Natural killer cell (primary cell): Measurements from ENCODE around the gene FASTK. TPM values are rescaled to one million over a fixed set of nuclear protein-coding genes. Genes with fewer than 3 reads are reported as not detected.

ENCODE experiments used
- ATAC-seq, 3 donors: fragments of 150-1000 bp in 2 of 3; fragments of 200-7000 bp in 1 of 3; cut with Tn5 transposase; 1 replicate in 1 of 3; 2 replicates in 2 of 3; pipeline ENCODE4 v1.10.0; 2021; ENCODE audit warnings: mild to moderate bottlenecking in 2 of 3, moderate library complexity in 2 of 3
- DNase-seq, 2 donors: peaks; one replicate each; pipeline versions ENCODE4 v3.0.0 to v3.0.0-alpha.2; 2013 to 2021; ENCODE audit warnings: mixed read lengths in 1 of 2
- H3K27ac ChIP-seq: one replicate; pipeline ENCODE4 v1.5.1; 2013; ENCODE audit warnings: mild to moderate bottlenecking, low read length
- H3K27me3 ChIP-seq: one replicate; pipeline ENCODE4 v1.6.1; 2013; ENCODE audit warnings: low read length; ENCODE audit not compliant: control insufficient read depth, insufficient read depth
- H3K36me3 ChIP-seq: one replicate; pipeline ENCODE4 v1.6.1; 2013; ENCODE audit warnings: low read length; ENCODE audit not compliant: control insufficient read depth, insufficient read depth
- H3K4me1 ChIP-seq: one replicate; pipeline ENCODE4 v1.6.1; 2013; ENCODE audit warnings: low read length; ENCODE audit not compliant: control insufficient read depth, insufficient read depth
- H3K4me3 ChIP-seq: one replicate; pipeline ENCODE4 v1.5.1; 2013; ENCODE audit warnings: low read length
- H3K9me3 ChIP-seq: one replicate; pipeline ENCODE4 v1.6.1; 2013; ENCODE audit warnings: low read length; ENCODE audit not compliant: control insufficient read depth, insufficient read depth
- H3K27ac Mint-ChIP-seq, 2 donors: one replicate each; pipeline ENCODE4 v1.8.0; 2022; ENCODE audit warnings: mild to moderate bottlenecking in 2 of 2, mixed read lengths in 2 of 2, moderate library complexity in 1 of 2
- H3K27me3 Mint-ChIP-seq, 2 donors: one replicate each; pipeline ENCODE4 v1.8.0; 2022; ENCODE audit warnings: low read depth in 2 of 2, mixed read lengths in 2 of 2
- H3K36me3 Mint-ChIP-seq: one replicate; pipeline ENCODE4 v1.8.0; 2022; ENCODE audit warnings: mixed read lengths
- H3K4me1 Mint-ChIP-seq, 2 donors: one replicate each; pipeline ENCODE4 v1.8.0; 2022; ENCODE audit warnings: mixed read lengths in 2 of 2
- H3K4me3 Mint-ChIP-seq: one replicate; pipeline ENCODE4 v1.8.0; 2022; ENCODE audit warnings: mild to moderate bottlenecking, moderate library complexity, mixed read lengths
- H3K9me3 Mint-ChIP-seq, 2 donors: one replicate each; pipeline ENCODE4 v1.8.0; 2022; ENCODE audit warnings: mixed read lengths in 2 of 2
- WGBS: methylation state at CpG from one replicate; pipeline ENCODE4 v1.1.7; 2013; ENCODE audit warnings: missing lambda C conversion rate; ENCODE audit not compliant: insufficient coverage; 5-methylcytosine and 5-hydroxymethylcytosine counted together
- intact Hi-C: fragments of 100-400 bp; cut with micrococcal nuclease; formaldehyde crosslinking; loops from one replicate; pipeline ENCODE4 v1.14.2; 2022
- total RNA-seq, 4 donors: library from RNA; stranded (reverse); fragments of 120-200 nt in 1 of 4; gene quantifications; one replicate each; pipeline versions ENCODE4 v1.2.3 to v1.2.4, GENCODE V29; 2013 to 2022
- TF ChIP-seq, protein P1 (sequence below): fragments of 200-600 bp; IDR thresholded peaks from one replicate; pipeline ENCODE4 v1.8.0; 2022; ENCODE audit warnings: antibody characterized with exemption

FASTK gene
- total RNA-seq, 3 donors from 2014 or later (not counting 1 experiment from before 2014, with no cell fraction given): 72.8 to 89.4 (median 85.2) TPM

DNA sequence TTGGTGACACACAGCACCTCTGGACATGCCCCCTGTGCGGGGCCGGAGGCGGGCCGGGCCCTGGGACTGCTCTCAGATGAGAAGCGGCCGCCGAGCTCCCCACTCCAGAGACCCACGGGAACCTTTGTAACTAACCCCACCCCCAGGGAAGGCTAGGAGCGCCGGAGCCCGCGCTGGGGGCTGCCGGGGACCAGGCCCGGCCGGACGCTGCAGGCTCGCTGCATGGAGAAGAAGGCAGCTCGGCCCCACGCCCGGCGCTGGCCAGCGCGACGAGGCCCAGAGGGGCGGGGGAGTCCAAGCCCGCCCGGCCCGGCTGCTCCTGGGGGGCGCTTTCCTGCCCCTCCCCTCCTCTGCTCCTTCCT lies 42.2 kb upstream of the FASTK start:
- 97% methylated on average over 29 of the region's 29 CpGs for WGBS
- DNase-seq: no peak

DNA sequence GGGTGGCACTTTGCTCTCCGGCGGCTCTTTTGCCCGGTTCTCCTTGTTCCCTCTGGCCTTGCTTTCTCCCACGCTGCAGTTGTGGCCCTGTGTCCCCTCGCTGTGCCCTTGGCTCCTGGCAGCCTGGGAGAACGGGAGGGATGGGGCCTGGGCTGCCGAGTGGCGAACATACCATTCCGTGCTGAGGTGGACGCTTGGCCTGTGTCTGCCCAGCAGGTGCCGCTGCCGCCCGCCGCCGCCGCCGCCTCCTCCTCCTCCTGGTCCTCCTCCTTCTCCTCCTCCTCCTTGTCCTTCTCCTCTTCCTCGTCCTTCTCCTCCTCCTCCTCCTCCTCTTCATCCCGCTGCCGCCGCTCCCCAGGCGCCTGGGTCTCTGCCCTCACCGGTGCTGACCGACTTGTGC lies 41.7 kb upstream of the FASTK start:
- peaks cover 0 to 6% of the 10 kb centered on the region in 2 donors for H3K4me1 Mint-ChIP-seq
- H3K9me3 Mint-ChIP-seq: no peaks in the 10 kb centered on the region
- H3K36me3 Mint-ChIP-seq: no peaks in the 10 kb centered on the region
- no peak overlapping the region for H3K27ac Mint-ChIP-seq
- peaks cover 12% of the 10 kb centered on the region for H3K36me3 ChIP-seq
- ATAC-seq: no peak
- WGBS: 96% methylated on average over 24 of the region's 24 CpGs
- H3K27me3 ChIP-seq: no peaks in the 10 kb centered on the region
- DNase-seq: no peak
- no peaks in the 10 kb centered on the region for H3K9me3 ChIP-seq
- H3K4me3 Mint-ChIP-seq: no peak overlapping the region
- intact Hi-C loops: no loop called here
- H3K27ac ChIP-seq: no peak overlapping the region
- TF ChIP-seq, protein P1, sequence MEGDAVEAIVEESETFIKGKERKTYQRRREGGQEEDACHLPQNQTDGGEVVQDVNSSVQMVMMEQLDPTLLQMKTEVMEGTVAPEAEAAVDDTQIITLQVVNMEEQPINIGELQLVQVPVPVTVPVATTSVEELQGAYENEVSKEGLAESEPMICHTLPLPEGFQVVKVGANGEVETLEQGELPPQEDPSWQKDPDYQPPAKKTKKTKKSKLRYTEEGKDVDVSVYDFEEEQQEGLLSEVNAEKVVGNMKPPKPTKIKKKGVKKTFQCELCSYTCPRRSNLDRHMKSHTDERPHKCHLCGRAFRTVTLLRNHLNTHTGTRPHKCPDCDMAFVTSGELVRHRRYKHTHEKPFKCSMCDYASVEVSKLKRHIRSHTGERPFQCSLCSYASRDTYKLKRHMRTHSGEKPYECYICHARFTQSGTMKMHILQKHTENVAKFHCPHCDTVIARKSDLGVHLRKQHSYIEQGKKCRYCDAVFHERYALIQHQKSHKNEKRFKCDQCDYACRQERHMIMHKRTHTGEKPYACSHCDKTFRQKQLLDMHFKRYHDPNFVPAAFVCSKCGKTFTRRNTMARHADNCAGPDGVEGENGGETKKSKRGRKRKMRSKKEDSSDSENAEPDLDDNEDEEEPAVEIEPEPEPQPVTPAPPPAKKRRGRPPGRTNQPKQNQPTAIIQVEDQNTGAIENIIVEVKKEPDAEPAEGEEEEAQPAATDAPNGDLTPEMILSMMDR: no peak
- no peaks in the 10 kb centered on the region for H3K27me3 Mint-ChIP-seq
- no peak overlapping the region for H3K4me3 ChIP-seq
- H3K4me1 ChIP-seq: no peaks in the 10 kb centered on the region

More for the DNA sequence above, 42.2 kb upstream of the FASTK start:
- Histone ChIP-seq H3K4me3 (no peak overlapping the region), H3K9me3 (no peaks in the 10 kb centered on the region), H3K27me3 (no peaks in the 10 kb centered on the region), H3K27ac (no peak overlapping the region), H3K36me3 (peaks cover 12% of the 10 kb centered on the region), H3K4me1 (no peaks in the 10 kb centered on the region)
- ATAC-seq: no peak
- intact Hi-C loops: no loop called here
- no peaks in the 10 kb centered on the region for H3K9me3 Mint-ChIP-seq
- H3K36me3 Mint-ChIP-seq: no peaks in the 10 kb centered on the region
- H3K27ac Mint-ChIP-seq: no peak overlapping the region
- H3K4me1 Mint-ChIP-seq: peaks cover 0 to 6% of the 10 kb centered on the region in 2 donors
- TF ChIP-seq, protein P1: no peak
- no peaks in the 10 kb centered on the region for H3K27me3 Mint-ChIP-seq
- no peak overlapping the region for H3K4me3 Mint-ChIP-seq

DNA sequence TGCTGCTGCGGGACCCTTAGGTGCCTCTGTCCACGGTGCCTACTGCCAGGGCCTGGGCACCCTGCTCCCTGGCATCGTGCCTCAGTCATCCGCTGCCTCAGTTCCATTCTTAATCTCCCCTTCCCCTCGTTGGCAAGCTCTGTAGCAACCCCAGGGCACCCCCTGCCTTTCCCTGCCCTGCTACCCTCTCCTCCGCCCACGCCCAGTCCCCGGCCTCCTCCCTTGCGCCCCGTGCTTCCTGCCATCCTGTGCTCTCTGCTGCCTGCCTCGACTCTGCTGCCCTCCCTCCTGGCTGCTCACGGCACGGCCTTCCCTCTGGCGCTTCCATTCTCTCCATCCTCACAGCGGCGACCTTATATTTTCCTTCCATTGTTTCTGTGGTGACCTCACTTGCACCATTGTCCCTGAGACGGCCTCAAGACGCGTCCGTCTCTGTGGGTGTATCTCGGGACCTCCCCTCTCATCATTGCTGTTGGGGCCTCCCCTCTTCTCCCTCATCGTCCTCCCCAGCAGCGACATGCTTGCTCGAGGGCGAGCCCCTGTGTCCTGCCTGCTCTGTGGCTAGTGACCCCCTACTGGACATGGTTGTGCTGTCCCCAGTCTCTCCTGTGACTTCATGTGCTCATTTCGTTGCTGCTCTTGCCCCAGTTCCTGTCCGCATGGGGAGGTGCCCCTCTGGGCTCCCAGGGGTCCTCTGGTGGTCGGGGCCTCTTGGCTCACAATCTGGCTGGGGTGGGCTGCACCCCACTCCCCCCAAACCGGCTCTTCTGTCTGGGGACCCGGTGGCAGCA lies 41.0 kb upstream of the FASTK start:
- Mint-ChIP-seq H3K4me1 (peaks cover 0 to 10% of the 10 kb centered on the region in 2 donors), H3K9me3 (no peaks in the 10 kb centered on the region), H3K36me3 (no peaks in the 10 kb centered on the region), H3K27ac (no peak overlapping the region), H3K27me3 (no peaks in the 10 kb centered on the region), H3K4me3 (no peak overlapping the region)
- 88% methylated on average over 30 of the region's 30 CpGs for WGBS
- no peak overlapping the region for H3K27ac ChIP-seq
- DNase-seq: no peak
- H3K4me1 ChIP-seq: no peaks in the 10 kb centered on the region
- no peak for ATAC-seq
- TF ChIP-seq, protein P1: no peak
- no peaks in the 10 kb centered on the region for H3K9me3 ChIP-seq
- intact Hi-C loops: no loop called here
- H3K4me3 ChIP-seq: no peak overlapping the region
- H3K27me3 ChIP-seq: no peaks in the 10 kb centered on the region
- H3K36me3 ChIP-seq: peaks cover 12% of the 10 kb centered on the region

DNA sequence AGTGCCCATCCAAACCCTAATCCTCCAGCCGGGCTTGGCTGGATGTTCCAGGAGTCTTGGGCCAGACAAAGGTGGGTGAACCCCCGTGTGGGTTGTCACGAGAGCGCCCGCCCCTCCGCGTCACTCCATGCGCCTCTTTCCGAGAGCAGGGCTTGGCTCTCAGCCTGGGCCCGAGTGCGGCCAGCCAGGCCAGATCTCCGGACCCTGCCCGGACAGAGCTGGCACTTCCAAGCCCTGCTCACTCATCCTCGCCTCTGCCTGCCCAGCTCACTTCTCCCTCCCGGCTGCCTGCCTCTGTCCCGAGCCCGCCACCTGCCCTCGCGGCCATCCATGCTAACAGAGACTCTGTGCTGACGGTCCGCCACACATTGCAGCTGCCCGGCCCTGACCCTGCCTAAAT lies 40.3 kb upstream of the FASTK start:
- no peaks in the 10 kb centered on the region for H3K36me3 Mint-ChIP-seq
- H3K27me3 ChIP-seq: no peaks in the 10 kb centered on the region
- no peaks in the 10 kb centered on the region for H3K27me3 Mint-ChIP-seq
- TF ChIP-seq, protein P1: no peak
- no peaks in the 10 kb centered on the region for H3K9me3 ChIP-seq
- H3K9me3 Mint-ChIP-seq: no peaks in the 10 kb centered on the region
- H3K27ac Mint-ChIP-seq: no peak overlapping the region
- H3K4me3 Mint-ChIP-seq: no peak overlapping the region
- H3K4me3 ChIP-seq: no peak overlapping the region
- H3K27ac ChIP-seq: no peak overlapping the region
- H3K4me1 Mint-ChIP-seq: peaks cover 0 to 10% of the 10 kb centered on the region in 2 donors
- no peak for DNase-seq
- no peaks in the 10 kb centered on the region for H3K4me1 ChIP-seq
- peaks cover 12% of the 10 kb centered on the region for H3K36me3 ChIP-seq
- 93% methylated on average over 22 of the region's 22 CpGs for WGBS
- no peak for ATAC-seq
- intact Hi-C loops: no loop called here
